ENCODE measurements around the gene MYCBPAP. TPM values are rescaled to one million over a fixed set of nuclear protein-coding genes. Genes with fewer than 3 reads are reported as not detected.

The MYCBPAP gene
- total RNA-seq, 1 experiment from 2014 or later = 1.9 TPM

DNA sequence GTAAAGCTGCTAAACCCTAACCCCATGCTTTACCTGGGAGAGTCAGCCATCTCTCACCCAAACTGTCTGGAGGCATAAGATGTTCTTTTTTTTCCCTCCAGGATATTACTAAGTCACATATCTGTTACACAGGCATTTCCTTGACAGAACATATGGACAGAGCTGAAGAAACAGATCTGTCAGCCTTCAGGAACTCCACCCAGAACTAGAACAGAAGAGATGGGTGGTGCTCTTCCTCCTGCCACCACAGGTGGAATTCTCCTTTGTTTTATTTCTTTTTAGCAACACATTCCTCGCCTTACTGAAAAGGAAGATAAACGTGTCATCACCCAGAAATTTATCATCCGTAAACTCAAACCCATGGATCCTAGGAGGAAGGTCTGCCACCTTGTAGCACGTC is 8.8 kb downstream of the MYCBPAP start:
- no peaks in the 10 kb centered on the region for H3K9me3 ChIP-seq (ENCODE audit: low read length)
- no peak overlapping the region for H3K27ac ChIP-seq (ENCODE audit: low read length)
- DNase-seq = no peak
- ChIA-PET CTCF (no interaction called here), POLR2A (ENCODE audit: unreplicated experiment) (no interaction called here)
- H2AFZ ChIP-seq (ENCODE audit: low read length) = no peak overlapping the region
- no peaks in the 10 kb centered on the region for H3K27me3 ChIP-seq (ENCODE audit: low read length)
- TF ChIP-seq EZH2 (IDR thresholded peaks at IDR 0.05; ENCODE audit: low read length, unreplicated experiment) = no peak
- no peak overlapping the region for H3K4me3 ChIP-seq (ENCODE audit: low read length)
- no peak overlapping the region for H3K9ac ChIP-seq (ENCODE audit: low read length)
- BruUV-seq (replicated peaks) = no TSS peak
- H3K9me2 ChIP-seq (replicated peaks; ENCODE audit: low read length) = no peaks in the 10 kb centered on the region
- ATAC-seq = peak; percentile 24
- no peaks in the 10 kb centered on the region for H4K20me1 ChIP-seq (ENCODE audit: low read length)
- intact Hi-C loops (cut with micrococcal nuclease) = no loop called here
- H3K4me2 ChIP-seq (ENCODE audit: low read length) = no peak overlapping the region
- no peaks in the 10 kb centered on the region for H3K36me3 ChIP-seq (ENCODE audit: low read depth, low read length)
- H3F3A ChIP-seq (ENCODE audit: low read length, unreplicated experiment) = no peaks in the 10 kb centered on the region
- no peaks in the 10 kb centered on the region for H3K79me2 ChIP-seq (ENCODE audit: low read length)
- peaks cover 3% of the 10 kb centered on the region; the same call in 1 of the 2 replicates for H3K4me1 ChIP-seq (ENCODE audit: insufficient read depth, low read length)

- Histone ChIP-seq H3K79me2 (ENCODE audit: low read length) (no peaks in the 10 kb centered on the region), H2AFZ (ENCODE audit: low read length) (no peak overlapping the region), H4K20me1 (ENCODE audit: low read length) (no peaks in the 10 kb centered on the region), H3K27me3 (ENCODE audit: low read length) (no peaks in the 10 kb centered on the region), H3K9me2 (replicated peaks; ENCODE audit: low read length) (no peaks in the 10 kb centered on the region), H3K4me2 (ENCODE audit: low read length) (no peak overlapping the region), H3K4me1 (ENCODE audit: insufficient read depth, low read length) (peaks cover 3% of the 10 kb centered on the region; the same call in 1 of the 2 replicates), H3F3A (ENCODE audit: low read length, unreplicated experiment) (no peaks in the 10 kb centered on the region), H3K4me3 (ENCODE audit: low read length) (no peak overlapping the region), H3K36me3 (ENCODE audit: low read depth, low read length) (no peaks in the 10 kb centered on the region), H3K9ac (ENCODE audit: low read length) (no peak overlapping the region), H3K9me3 (ENCODE audit: low read length) (no peaks in the 10 kb centered on the region), H3K27ac (ENCODE audit: low read length) (no peak overlapping the region)
- TF ChIP-seq, protein P1, sequence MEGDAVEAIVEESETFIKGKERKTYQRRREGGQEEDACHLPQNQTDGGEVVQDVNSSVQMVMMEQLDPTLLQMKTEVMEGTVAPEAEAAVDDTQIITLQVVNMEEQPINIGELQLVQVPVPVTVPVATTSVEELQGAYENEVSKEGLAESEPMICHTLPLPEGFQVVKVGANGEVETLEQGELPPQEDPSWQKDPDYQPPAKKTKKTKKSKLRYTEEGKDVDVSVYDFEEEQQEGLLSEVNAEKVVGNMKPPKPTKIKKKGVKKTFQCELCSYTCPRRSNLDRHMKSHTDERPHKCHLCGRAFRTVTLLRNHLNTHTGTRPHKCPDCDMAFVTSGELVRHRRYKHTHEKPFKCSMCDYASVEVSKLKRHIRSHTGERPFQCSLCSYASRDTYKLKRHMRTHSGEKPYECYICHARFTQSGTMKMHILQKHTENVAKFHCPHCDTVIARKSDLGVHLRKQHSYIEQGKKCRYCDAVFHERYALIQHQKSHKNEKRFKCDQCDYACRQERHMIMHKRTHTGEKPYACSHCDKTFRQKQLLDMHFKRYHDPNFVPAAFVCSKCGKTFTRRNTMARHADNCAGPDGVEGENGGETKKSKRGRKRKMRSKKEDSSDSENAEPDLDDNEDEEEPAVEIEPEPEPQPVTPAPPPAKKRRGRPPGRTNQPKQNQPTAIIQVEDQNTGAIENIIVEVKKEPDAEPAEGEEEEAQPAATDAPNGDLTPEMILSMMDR (conservative IDR thresholded peaks at IDR 0.05; ENCODE audit: low read depth, low read length) = no peak
- TF ChIP-seq EZH2phosphoT487 (IDR thresholded peaks at IDR 0.05; ENCODE audit: borderline replicate concordance, low read length) (no peak), EZH2 (IDR thresholded peaks at IDR 0.05; ENCODE audit: low read length, unreplicated experiment) (no peak)
- intact Hi-C loops (cut with micrococcal nuclease) = no loop called here
- CTCF ChIA-PET = no interaction called here
- DNase-seq (no peak), ATAC-seq (no peak)
- POLR2A ChIA-PET (ENCODE audit: unreplicated experiment) = no interaction called here
- no TSS peak for BruUV-seq (replicated peaks)
These were observed 9.5 kb downstream of the MYCBPAP start for GRCh38 chr17:50517504-50518383.

DNA sequence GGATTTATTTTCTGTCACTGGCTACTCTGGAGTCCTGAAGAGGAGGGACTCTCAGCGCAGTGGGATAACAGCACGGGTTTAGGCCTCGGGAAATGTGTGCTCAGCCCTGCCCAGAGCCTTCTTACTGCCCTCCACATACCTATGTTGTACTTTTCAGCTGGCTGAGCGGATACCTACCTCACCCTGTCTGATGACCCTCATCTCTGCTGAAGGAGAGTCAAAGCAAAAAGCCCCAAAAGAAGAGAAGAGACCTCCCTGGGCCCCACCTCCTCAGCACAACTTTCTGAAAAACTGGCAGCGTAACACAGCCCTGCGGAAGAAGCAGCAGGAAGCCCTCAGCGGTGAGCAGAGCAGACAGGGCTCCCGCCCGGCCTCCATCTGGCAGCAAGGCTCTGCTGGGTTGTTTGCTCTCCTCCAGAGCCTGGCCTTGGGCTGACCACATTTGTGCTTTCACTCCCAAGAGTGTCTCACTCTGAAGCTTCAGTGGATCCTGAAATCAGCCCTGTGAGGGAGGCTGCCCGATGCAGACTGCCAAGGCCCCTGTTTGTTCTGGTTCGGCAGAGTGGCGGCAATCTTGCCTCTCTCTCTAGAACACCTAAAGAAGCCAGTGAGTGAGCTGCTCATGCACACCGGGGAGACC is 10.3 kb downstream of the MYCBPAP start:
- Histone ChIP-seq H3K4me2 (ENCODE audit: low read length) (no peak overlapping the region), H3F3A (ENCODE audit: low read length, unreplicated experiment) (no peaks in the 10 kb centered on the region), H3K9ac (ENCODE audit: low read length) (no peak overlapping the region), H3K9me2 (replicated peaks; ENCODE audit: low read length) (no peaks in the 10 kb centered on the region), H3K79me2 (ENCODE audit: low read length) (no peaks in the 10 kb centered on the region), H2AFZ (ENCODE audit: low read length) (no peak overlapping the region), H3K9me3 (ENCODE audit: low read length) (no peaks in the 10 kb centered on the region), H3K4me3 (ENCODE audit: low read length) (no peak overlapping the region), H3K36me3 (ENCODE audit: low read depth, low read length) (no peaks in the 10 kb centered on the region), H4K20me1 (ENCODE audit: low read length) (no peaks in the 10 kb centered on the region), H3K4me1 (ENCODE audit: insufficient read depth, low read length) (peaks cover 3% of the 10 kb centered on the region; the same call in 1 of the 2 replicates), H3K27me3 (ENCODE audit: low read length) (no peaks in the 10 kb centered on the region), H3K27ac (ENCODE audit: low read length) (no peak overlapping the region)
- ATAC-seq = no peak
- intact Hi-C loops (cut with micrococcal nuclease) = no loop called here
- TF ChIP-seq EZH2 (IDR thresholded peaks at IDR 0.05; ENCODE audit: low read length, unreplicated experiment) (no peak), EZH2phosphoT487 (IDR thresholded peaks at IDR 0.05; ENCODE audit: borderline replicate concordance, low read length) (no peak)
- TF ChIP-seq, protein P1 (conservative IDR thresholded peaks at IDR 0.05; ENCODE audit: low read depth, low read length) = no peak
- BruUV-seq (replicated peaks) = no TSS peak
- DNase-seq = no peak
- POLR2A ChIA-PET (ENCODE audit: unreplicated experiment) = no interaction called here
- CTCF ChIA-PET = no interaction called here

Measured in PC-3 (cell line).